DND-41 (cell line): Measurements from ENCODE around the gene ADGRG6.

Source experiments
- ATAC-seq: fragments of 200-7000 bp; cut with Tn5 transposase; 3 replicates; pipeline ENCODE4 v1.9.1; 2021; ENCODE audit warnings: low read depth; ENCODE audit not compliant: insufficient read depth
- DNase-seq: peaks from one replicate; pipeline ENCODE4 v3.0.0-alpha.2; 2020
- H2AFZ ChIP-seq: 2 replicates; pipeline ENCODE4 v1.6.0; 2012; ENCODE audit warnings: low read depth, low read length
- H3K27ac ChIP-seq: 2 replicates; pipeline ENCODE4 v1.5.1; 2012; ENCODE audit warnings: low read length, inconsistent platforms
- H3K27me3 ChIP-seq: fragments of 200-600 bp; sonication (generic); 2 replicates; pipeline ENCODE4 v1.6.0; 2012; ENCODE audit warnings: low read length, mild to moderate bottlenecking, inconsistent platforms; ENCODE audit not compliant: insufficient read depth, poor library complexity
- H3K36me3 ChIP-seq: 2 replicates; pipeline ENCODE4 v1.5.1; 2012; ENCODE audit warnings: low read length, inconsistent platforms; ENCODE audit not compliant: insufficient read depth
- H3K4me1 ChIP-seq: 2 replicates; pipeline ENCODE4 v1.5.1; 2012; ENCODE audit warnings: mild to moderate bottlenecking, low read length; ENCODE audit not compliant: insufficient read depth
- H3K4me2 ChIP-seq: 2 replicates; pipeline ENCODE4 v1.6.0; 2012; ENCODE audit warnings: mild to moderate bottlenecking, moderate library complexity, low read length, inconsistent platforms; ENCODE audit not compliant: insufficient read depth
- H3K4me3 ChIP-seq, 2 experiments: fragments of 200-600 bp in 1 of 2; shearing (Covaris generic) in 1 of 2; 2 replicates each; pipeline ENCODE4 v1.5.1; 2012 to 2016; ENCODE audit warnings: inconsistent platforms in 2 of 2, low read length in 2 of 2, mild to moderate bottlenecking in 2 of 2, low read depth in 1 of 2, moderate library complexity in 1 of 2
- H3K79me2 ChIP-seq: 2 replicates; pipeline ENCODE4 v1.6.0; 2012; ENCODE audit warnings: low read length, inconsistent platforms; ENCODE audit not compliant: insufficient read depth
- H3K9ac ChIP-seq: 2 replicates; pipeline ENCODE4 v1.6.0; 2012; ENCODE audit warnings: low read depth, mild to moderate bottlenecking, inconsistent platforms, low read length, moderate library complexity
- H3K9me3 ChIP-seq: 2 replicates; pipeline ENCODE4 v1.5.1; 2012; ENCODE audit warnings: low read length, moderate library complexity, mild to moderate bottlenecking, inconsistent platforms; ENCODE audit not compliant: insufficient read depth, severe bottlenecking
- H4K20me1 ChIP-seq: 2 replicates; pipeline ENCODE4 v1.6.0; 2012; ENCODE audit warnings: low read length; ENCODE audit not compliant: insufficient read depth
- CTCF ChIP-seq: IDR thresholded peaks from 2 replicates; pipeline ENCODE4 v1.5.1; 2012; ENCODE audit warnings: borderline replicate concordance, low read length, moderate library complexity, mild to moderate bottlenecking; ENCODE audit not compliant: poor library complexity, severe bottlenecking; ENCODE audit errors: extremely low read depth
- EZH2 ChIP-seq: IDR thresholded peaks from 3 replicates; pipeline ENCODE4 v1.6.1; 2012; ENCODE audit warnings: borderline replicate concordance, low read depth, mild to moderate bottlenecking, moderate library complexity, low read length, inconsistent platforms; ENCODE audit not compliant: severe bottlenecking

ADGRG6 gene

GRCh38 chr6:142336183-142336582 lies 34.4 kb downstream of the ADGRG6 start:
- Histone ChIP-seq H3K4me2 (no peak overlapping the region), H3K36me3 (no peaks in the 10 kb centered on the region), H3K4me1 (peaks cover 7% of the 10 kb centered on the region; the same call in 1 of the 2 replicates), H3K4me3 (no peak overlapping the region), H3K27ac (no peak overlapping the region), H4K20me1 (no peaks in the 10 kb centered on the region), H3K79me2 (no peaks in the 10 kb centered on the region), H3K27me3 (peaks cover 8% of the 10 kb centered on the region), H3K9ac (no peak overlapping the region), H3K9me3 (no peaks in the 10 kb centered on the region), H2AFZ (no peak overlapping the region)
- ATAC-seq (no peak), DNase-seq (no peak)
- no peak for TF ChIP-seq EZH2
- no peak for TF ChIP-seq CTCF

GRCh38 chr6:142336787-142337186 lies 35.0 kb downstream of the ADGRG6 start:
- H4K20me1 ChIP-seq, result no peaks in the 10 kb centered on the region
- peaks cover 8% of the 10 kb centered on the region for H3K27me3 ChIP-seq
- DNase-seq, result no peak
- peaks cover 1% of the 10 kb centered on the region; the same call in 1 of the 2 replicates for H3K4me1 ChIP-seq
- H2AFZ ChIP-seq, result no peak overlapping the region
- no peaks in the 10 kb centered on the region for H3K36me3 ChIP-seq
- H3K9me3 ChIP-seq, result no peaks in the 10 kb centered on the region
- no peak for ATAC-seq
- H3K9ac ChIP-seq, result no peak overlapping the region
- no peaks in the 10 kb centered on the region for H3K79me2 ChIP-seq
- no peak overlapping the region for H3K4me2 ChIP-seq
- no peak overlapping the region for H3K4me3 ChIP-seq
- H3K27ac ChIP-seq, result no peak overlapping the region
- TF ChIP-seq EZH2 (no peak), CTCF (no peak)

GRCh38 chr6:142339113-142339512 lies 37.3 kb downstream of the ADGRG6 start:
- H2AFZ ChIP-seq, result no peak overlapping the region
- H3K27ac ChIP-seq, result no peak overlapping the region
- H3K4me2 ChIP-seq, result no peak overlapping the region
- no peaks in the 10 kb centered on the region for H3K9me3 ChIP-seq
- TF ChIP-seq CTCF, result no peak
- TF ChIP-seq EZH2, result no peak
- no peaks in the 10 kb centered on the region for H4K20me1 ChIP-seq
- H3K4me1 ChIP-seq, result no peaks in the 10 kb centered on the region
- DNase-seq (no peak), ATAC-seq (no peak)
- H3K79me2 ChIP-seq, result no peaks in the 10 kb centered on the region
- H3K36me3 ChIP-seq, result no peaks in the 10 kb centered on the region
- H3K4me3 ChIP-seq, result no peak overlapping the region
- peaks cover 4% of the 10 kb centered on the region for H3K27me3 ChIP-seq
- no peak overlapping the region for H3K9ac ChIP-seq
